HAP-1 (cell line): ENCODE results near the gene DERA.
"Not testable (repeated sequence)": the region's sequence is repeated elsewhere in the genome, so short reads cannot be mapped to it uniquely, and the experiment has no call there.

Experiments
- DNase-seq, 2 experiments: peaks; one replicate each; pipeline ENCODE4 v3.0.0-alpha.2; 2016 to 2020; ENCODE audit warnings: low spot score in 2 of 2
- H3K27me3 ChIP-seq: fragments of 250-450 bp; sonication (Bioruptor Pico); 2 replicates; pipeline ENCODE4 v1.5.1; 2020; ENCODE audit warnings: low read depth, mild to moderate bottlenecking, moderate library complexity
- H3K36me3 ChIP-seq: fragments of 250-450 bp; sonication (Bioruptor Pico); replicated peaks from 2 replicates; pipeline ENCODE4 v1.5.1; 2020; ENCODE audit warnings: mild to moderate bottlenecking
- H3K4me1 ChIP-seq: fragments of 250-450 bp; sonication (Bioruptor Pico); 2 replicates; pipeline ENCODE4 v1.5.1; 2020; ENCODE audit warnings: mild to moderate bottlenecking
- H3K4me3 ChIP-seq: fragments of 250-450 bp; sonication (Bioruptor Pico); 2 replicates; pipeline ENCODE4 v1.5.1; 2020; ENCODE audit warnings: mild to moderate bottlenecking, moderate library complexity
- H3K9me3 ChIP-seq: fragments of 250-450 bp; sonication (Bioruptor Pico); 2 replicates; pipeline ENCODE4 v1.5.1; 2020; ENCODE audit warnings: mild to moderate bottlenecking, moderate library complexity
- in situ Hi-C: fragments of 300-500 bp; cut with MboI; formaldehyde crosslinking; loops from 3 replicates; pipeline ENCODE4 v1.14.3; 2020; ENCODE audit warnings: low sequenced_read_pairs, inconsistent platforms, mixed read lengths

The DERA gene

DNA sequence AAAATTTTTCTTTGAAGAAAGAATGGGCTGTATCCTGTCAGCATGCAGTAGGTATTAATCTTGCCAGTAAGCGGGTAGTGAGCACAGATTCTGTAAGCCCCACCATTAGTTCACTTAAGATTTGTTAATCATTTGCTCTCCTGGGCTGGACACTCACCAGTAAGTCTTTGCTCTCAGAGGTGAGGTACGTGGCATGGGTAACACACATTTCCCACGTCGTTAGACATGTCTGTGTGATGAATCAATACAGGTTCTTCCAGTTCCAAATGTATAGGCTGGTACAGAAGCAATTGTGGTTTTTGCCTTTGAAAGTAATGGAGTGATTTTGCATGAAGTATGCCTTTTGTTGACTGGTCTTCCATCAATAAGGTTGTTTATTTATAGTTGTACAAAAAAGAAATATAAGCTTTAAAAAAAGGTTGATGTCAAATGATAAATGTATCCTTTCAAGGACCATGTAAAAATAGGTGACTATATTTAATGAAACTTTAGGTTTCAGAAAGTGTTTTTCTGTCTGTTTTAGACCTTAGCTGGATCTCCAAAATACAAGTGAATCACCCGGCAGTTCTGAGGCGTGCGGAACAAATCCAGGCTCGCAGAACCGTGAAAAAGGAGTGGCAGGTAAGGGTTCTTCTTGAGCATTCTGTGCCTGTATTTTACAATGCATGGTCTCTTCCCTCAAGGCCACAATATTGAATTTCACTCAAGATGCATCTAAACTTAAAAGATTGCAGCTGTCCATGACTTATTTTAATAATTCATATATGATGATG is 45.5 kb downstream of the DERA start:
- H3K9me3 ChIP-seq = no peaks in the 10 kb centered on the region
- H3K36me3 ChIP-seq = no peaks in the 10 kb centered on the region; the same call in 1 of the 2 replicates
- no peaks in the 10 kb centered on the region for H3K27me3 ChIP-seq
- no peak for DNase-seq
- no peaks in the 10 kb centered on the region for H3K4me1 ChIP-seq
- H3K4me3 ChIP-seq = no peak overlapping the region
- in situ Hi-C loops = no loop called here

DNA sequence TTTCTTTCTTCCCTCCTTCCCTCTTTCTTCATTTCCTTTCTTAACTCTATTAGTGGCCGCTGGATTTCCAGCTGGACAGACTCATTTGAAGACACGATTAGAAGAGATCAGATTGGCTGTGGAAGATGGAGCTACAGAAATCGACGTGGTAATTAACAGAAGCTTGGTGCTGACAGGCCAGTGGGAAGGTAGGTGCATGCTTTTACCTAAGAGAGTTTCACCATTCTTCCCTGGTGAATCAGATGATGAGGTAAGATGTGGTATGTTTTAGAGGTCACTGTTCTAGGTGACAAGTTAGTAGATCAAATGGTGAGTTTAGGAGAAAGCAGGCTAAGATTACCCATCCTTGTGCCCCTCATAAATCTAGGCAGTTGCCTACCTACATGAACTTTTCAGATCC is 51.6 kb downstream of the DERA start:
- no peak for DNase-seq
- Histone ChIP-seq H3K36me3 (peaks cover 9% of the 10 kb centered on the region), H3K4me1 (peaks cover 5% of the 10 kb centered on the region), H3K9me3 (no peaks in the 10 kb centered on the region), H3K4me3 (no peak overlapping the region), H3K27me3 (no peaks in the 10 kb centered on the region)
- in situ Hi-C loops = no loop called here

DNA sequence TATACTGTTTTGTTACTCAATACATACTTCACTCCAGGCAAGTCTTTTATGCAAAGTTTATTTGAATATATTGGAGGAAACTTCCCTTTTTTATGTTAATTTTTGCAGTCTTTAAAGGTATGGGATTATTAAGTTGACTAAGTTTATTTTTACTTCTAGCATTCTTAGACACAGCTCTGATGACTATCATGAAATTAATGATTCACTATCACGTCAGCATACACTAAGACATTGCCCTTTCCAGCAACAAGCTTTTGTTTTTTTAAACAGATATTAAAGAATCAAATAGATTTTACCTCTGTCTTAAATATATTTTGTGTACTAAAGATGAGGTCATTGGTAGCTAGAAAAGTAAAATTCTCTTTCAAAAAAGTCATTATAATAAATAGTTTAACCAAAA is 52.1 kb downstream of the DERA start:
- Histone ChIP-seq H3K36me3 (peaks cover 9% of the 10 kb centered on the region), H3K4me3 (no peak overlapping the region)
- in situ Hi-C loops = no loop called here

DNA sequence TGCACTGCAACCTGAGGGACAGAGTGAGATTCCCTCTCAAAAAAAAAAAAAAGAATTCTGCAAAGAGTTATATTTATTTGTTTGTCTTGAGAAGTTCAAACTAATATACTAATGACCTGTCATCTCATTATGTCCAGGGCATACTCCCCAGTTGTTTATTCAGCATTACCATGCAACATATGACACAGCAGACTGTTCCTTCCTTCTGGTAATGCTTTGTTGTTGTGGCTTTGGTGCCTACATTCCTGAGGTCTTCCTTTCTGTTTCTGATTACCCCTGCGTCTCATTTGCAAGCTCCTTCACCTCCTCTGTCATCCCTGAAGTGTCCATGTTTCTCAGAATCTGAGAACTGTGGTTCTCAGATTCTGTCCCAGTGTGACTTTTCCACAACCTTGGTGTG is 55.3 kb downstream of the DERA start:
- in situ Hi-C loops = no loop called here
- H3K4me3 ChIP-seq = no peak overlapping the region
- no peaks in the 10 kb centered on the region for H3K9me3 ChIP-seq
- no peak for DNase-seq
- peaks cover 5% of the 10 kb centered on the region for H3K4me1 ChIP-seq
- H3K36me3 ChIP-seq = peaks cover 9% of the 10 kb centered on the region
- no peaks in the 10 kb centered on the region for H3K27me3 ChIP-seq

More for the DNA sequence above, 52.1 kb downstream of the DERA start:
- no peak for DNase-seq
- H3K9me3 ChIP-seq = no peaks in the 10 kb centered on the region
- H3K27me3 ChIP-seq = no peaks in the 10 kb centered on the region
- peaks cover 5% of the 10 kb centered on the region for H3K4me1 ChIP-seq

DNA sequence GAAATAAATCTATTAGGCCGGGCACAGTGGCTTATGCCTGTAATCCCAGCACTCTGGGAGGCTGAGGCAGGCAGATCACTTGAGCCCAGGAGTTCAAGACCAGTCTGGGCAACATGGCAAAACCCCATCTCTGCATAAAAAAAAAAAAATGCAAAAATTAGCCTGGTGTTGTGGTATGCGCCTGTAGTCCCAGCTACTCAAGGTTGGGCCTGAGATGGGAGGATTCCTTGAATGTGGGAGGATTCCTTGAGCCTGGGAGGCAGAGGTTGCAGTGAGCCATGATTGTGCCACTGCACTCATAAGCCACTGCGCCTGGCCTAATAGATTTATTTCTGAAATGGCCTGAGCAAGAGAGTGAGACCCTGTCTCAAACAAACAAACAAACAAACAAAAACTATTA is 55.9 kb downstream of the DERA start:
- H3K4me3 ChIP-seq, DNase-seq, in situ Hi-C loops, H3K9me3 ChIP-seq, H3K36me3 ChIP-seq, H3K4me1 ChIP-seq, H3K27me3 ChIP-seq: not testable (repeated sequence)

DNA sequence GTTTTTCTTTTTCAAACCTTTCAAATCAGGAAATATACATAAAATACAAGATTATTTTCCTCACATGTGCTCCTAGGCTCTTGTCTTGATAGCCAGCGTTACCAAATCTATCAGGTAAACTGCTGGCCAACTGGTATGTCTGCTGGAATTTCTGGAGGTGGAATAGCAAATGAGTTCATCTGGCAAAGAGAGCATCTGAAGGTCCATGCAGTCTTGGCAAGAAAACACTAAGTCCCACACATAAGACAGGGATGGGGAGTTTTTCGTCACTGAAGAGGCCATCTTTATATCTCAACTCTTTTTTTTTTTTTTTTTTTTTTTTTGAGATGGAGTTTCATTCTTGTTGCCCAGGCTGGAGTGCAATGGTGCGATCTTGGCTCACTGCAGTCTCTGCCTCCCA is 60.1 kb downstream of the DERA start:
- no peaks in the 10 kb centered on the region for H3K4me1 ChIP-seq
- no peak for DNase-seq
- no peaks in the 10 kb centered on the region for H3K36me3 ChIP-seq
- no peak overlapping the region for H3K4me3 ChIP-seq
- no peaks in the 10 kb centered on the region for H3K9me3 ChIP-seq
- in situ Hi-C loops = no loop called here
- no peaks in the 10 kb centered on the region for H3K27me3 ChIP-seq

DNA sequence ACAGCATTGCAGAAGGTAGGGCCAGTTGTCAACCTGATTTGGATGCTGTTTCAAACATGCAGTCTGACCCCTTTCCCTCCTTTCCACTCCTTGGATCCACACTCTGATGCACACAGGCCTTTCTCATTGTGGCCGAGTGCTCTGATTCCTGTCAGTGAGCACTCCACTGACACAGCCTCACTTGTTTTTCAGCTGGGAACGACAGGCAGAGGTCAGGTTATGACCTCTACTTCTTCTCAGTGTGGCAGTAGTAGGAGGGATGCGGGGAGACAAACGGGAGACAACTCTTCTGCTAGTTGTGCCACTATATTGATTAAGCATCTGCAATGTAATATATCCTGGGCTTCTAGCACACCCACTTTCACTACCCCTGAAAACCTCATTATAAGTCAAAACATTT is 61.8 kb downstream of the DERA start:
- H3K4me3 ChIP-seq = no peak overlapping the region
- H3K27me3 ChIP-seq = no peaks in the 10 kb centered on the region
- in situ Hi-C loops = no loop called here
- no peak for DNase-seq
- H3K4me1 ChIP-seq = no peaks in the 10 kb centered on the region
- no peaks in the 10 kb centered on the region for H3K9me3 ChIP-seq
- no peaks in the 10 kb centered on the region for H3K36me3 ChIP-seq

DNA sequence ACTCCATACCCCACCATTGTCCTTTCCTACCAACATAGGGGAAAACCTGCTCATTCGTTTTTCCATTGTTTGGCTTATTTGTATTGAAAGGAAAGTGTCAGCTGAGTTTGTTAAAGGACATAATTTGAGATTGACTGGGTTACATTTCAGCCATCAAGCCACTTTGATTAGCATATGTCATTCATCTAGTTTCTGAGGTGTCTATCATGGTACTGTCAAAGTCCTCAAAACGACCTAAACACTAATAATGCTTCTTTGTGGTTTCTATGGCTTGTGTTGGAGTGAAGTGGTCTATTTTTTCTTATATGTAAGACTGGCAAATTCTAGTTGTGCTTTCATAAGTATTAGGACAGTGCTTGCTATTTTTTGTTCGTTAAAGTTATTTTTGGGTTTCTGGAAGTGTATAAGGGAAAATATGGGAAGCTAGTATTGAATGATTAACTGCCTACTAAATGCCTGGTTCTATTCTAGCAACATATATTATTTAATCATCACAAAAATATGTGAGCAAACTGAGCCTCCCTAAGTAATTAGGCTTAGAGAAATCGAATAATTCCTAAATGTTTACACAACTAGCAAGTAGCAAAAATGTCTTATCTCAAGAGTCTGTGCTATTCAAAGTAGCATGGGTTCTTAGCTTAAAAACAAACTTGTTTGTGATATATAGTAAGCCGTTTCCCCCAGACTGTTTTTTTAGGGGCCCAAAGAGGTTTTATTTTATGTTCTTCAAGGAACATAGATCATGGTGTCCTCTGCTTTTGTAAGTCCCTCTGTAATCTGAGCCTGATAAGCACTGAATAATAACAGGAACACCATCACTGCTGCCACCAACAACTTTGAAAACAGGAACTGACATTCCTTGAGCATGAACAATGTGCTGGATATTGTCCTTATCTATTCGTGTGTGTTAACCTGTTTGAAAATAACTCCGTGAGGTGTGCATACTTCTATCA is 67.1 kb downstream of the DERA start:
- Histone ChIP-seq H3K27me3 (no peaks in the 10 kb centered on the region), H3K4me3 (no peak overlapping the region), H3K9me3 (no peaks in the 10 kb centered on the region), H3K4me1 (peaks cover 8% of the 10 kb centered on the region; the same call in 1 of the 2 replicates), H3K36me3 (no peaks in the 10 kb centered on the region; the same call in 1 of the 2 replicates)
- in situ Hi-C loops = no loop called here
- no peak for DNase-seq

DNA sequence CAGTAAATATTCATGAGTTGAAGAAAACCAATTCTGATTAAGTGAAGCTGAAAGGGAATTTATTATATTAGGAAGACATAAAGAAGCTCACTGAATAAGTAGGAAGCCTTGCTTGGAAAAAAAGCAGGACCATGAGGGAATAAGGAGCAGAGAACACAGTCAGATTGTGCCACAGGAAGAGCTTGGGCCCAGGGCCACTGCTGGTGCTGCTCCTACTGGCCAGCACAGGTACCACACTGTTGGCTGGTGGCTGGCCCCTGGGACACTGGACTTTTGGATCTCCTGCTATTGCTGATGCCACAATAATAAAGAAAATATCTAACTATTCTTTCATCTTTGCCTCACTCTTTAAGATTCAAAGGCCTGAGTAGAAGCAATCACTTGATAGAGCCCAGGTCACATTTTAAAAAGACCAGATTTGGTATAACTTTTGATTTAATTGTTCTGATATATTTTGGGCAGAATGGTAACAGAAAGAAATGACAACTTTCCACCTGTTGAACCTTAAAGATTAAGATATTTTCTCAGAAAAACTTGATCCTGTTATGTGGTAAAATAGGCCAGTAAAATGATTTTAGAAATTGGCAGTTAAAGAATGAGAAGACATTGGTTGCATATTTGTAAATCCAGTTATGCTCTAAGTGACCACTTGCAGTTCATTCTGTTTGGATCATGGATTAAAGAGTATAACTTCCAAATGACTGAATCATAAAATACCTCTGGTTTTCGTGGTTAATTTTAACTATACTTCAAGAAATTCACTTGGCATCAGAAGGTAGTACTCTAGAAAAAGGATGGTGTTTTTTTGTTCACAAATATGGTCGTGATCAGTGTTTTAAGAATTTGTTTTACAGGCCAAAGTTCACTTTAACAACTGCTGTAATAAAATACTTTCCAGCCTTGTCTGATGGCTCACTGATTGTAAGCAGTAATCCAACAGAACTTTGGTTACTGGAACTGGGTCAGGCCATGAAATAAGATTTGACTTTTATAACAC is 68.3 kb downstream of the DERA start:
- Histone ChIP-seq H3K9me3 (no peaks in the 10 kb centered on the region), H3K4me1 (peaks cover 8% of the 10 kb centered on the region; the same call in 1 of the 2 replicates), H3K4me3 (no peak overlapping the region), H3K27me3 (no peaks in the 10 kb centered on the region), H3K36me3 (no peaks in the 10 kb centered on the region; the same call in 1 of the 2 replicates)
- DNase-seq = peak in 1 of 2 experiments; percentile 45
- in situ Hi-C loops = no loop called here

DNA sequence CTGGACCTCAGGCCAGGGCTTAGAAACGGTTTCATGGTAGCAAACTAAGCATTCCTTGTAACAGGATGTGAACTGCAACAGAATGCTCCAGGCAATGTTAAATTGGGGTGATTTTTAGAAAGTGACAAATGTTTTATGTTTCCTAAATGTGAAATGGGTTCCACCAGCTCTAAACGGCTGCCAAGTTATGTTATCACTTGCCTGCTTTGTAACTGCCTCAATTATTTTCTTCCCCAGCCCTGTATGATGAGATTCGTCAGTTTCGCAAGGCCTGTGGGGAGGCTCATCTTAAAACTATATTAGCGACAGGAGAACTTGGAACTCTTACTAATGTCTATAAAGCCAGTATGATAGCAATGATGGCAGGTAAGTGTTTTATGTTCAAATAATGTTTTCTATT is 70.9 kb downstream of the DERA start:
- in situ Hi-C loops = no loop called here
- no peak for DNase-seq
- peaks cover 8% of the 10 kb centered on the region; the same call in 1 of the 2 replicates for H3K4me1 ChIP-seq
- no peaks in the 10 kb centered on the region; the same call in 1 of the 2 replicates for H3K36me3 ChIP-seq
- H3K4me3 ChIP-seq = no peak overlapping the region
- no peaks in the 10 kb centered on the region for H3K27me3 ChIP-seq
- no peaks in the 10 kb centered on the region for H3K9me3 ChIP-seq

DNA sequence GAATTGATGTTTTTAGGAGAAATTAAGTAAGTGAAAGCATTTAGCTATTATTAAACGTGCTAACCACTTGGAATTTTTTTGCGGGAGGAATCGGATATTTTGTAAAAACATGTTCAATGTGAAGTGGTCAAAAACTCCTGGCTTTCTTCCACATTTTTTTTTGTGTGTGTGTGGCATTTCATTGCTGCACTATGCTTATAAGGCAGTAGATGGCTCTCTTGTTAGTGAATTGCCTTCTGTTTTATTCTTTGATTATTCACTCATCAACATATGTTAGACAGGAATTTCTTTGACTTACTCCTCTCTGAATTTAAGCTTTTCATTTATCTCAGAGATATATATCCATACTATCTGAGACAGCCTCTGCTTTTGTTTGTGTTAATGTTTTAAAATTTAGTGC is 71.3 kb downstream of the DERA start:
- peaks cover 8% of the 10 kb centered on the region; the same call in 1 of the 2 replicates for H3K4me1 ChIP-seq
- DNase-seq = peak in 1 of 2 experiments; percentile 60
- no peaks in the 10 kb centered on the region for H3K27me3 ChIP-seq
- H3K36me3 ChIP-seq = no peaks in the 10 kb centered on the region; the same call in 1 of the 2 replicates
- in situ Hi-C loops = no loop called here
- H3K4me3 ChIP-seq = no peak overlapping the region
- H3K9me3 ChIP-seq = no peaks in the 10 kb centered on the region

DNA sequence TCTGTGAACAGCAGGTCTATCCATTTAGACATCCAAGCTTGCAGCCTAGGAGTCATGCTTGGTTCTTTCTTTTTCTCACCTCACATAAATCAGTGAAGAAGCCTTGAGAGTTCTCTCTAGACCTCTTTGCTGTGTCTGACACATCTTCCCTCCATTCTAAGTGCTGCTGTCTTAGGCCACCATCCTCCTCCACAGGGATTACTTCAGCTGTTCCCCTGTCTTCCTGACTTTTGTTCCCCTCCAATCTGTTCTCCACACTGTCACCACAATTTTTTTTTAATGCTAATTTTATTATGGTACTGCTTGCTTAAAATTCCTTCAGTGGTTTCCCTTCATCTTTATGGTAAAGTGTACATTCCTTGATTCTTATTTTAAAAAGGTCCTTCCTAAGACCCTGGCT is 71.8 kb downstream of the DERA start:
- in situ Hi-C loops = no loop called here
- no peaks in the 10 kb centered on the region for H3K27me3 ChIP-seq
- H3K36me3 ChIP-seq = no peaks in the 10 kb centered on the region; the same call in 1 of the 2 replicates
- peaks cover 8% of the 10 kb centered on the region; the same call in 1 of the 2 replicates for H3K4me1 ChIP-seq
- DNase-seq = no peak
- H3K4me3 ChIP-seq = no peak overlapping the region
- H3K9me3 ChIP-seq = no peaks in the 10 kb centered on the region
